ENCODE measurements around the gene PLAA.

PLAA gene

DNA sequence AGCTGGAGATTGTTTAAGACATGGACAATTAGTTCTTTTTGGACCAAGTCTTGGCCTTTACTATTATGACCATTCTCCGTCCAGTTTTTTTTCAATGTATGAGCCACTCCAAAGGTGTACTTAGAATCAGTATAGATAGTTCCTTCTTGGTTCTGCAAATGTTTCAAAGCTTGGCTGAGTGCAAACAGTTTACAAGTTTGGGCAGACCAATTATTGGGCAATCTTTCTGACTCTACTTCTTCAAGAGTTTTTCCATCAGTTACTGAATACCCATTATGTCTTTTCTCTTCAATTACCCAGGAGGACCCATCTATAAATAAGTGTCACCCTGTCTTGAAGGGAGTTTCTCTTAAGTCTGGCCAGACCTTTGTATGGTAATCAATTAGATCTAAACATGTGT is 24.7 kb upstream of the PLAA start:
- TF ChIP-seq, protein P1, sequence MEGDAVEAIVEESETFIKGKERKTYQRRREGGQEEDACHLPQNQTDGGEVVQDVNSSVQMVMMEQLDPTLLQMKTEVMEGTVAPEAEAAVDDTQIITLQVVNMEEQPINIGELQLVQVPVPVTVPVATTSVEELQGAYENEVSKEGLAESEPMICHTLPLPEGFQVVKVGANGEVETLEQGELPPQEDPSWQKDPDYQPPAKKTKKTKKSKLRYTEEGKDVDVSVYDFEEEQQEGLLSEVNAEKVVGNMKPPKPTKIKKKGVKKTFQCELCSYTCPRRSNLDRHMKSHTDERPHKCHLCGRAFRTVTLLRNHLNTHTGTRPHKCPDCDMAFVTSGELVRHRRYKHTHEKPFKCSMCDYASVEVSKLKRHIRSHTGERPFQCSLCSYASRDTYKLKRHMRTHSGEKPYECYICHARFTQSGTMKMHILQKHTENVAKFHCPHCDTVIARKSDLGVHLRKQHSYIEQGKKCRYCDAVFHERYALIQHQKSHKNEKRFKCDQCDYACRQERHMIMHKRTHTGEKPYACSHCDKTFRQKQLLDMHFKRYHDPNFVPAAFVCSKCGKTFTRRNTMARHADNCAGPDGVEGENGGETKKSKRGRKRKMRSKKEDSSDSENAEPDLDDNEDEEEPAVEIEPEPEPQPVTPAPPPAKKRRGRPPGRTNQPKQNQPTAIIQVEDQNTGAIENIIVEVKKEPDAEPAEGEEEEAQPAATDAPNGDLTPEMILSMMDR (conservative IDR thresholded peaks at IDR 0.05; ENCODE audit: low read depth, low read length): no peak
- H3K4me3 ChIP-seq (ENCODE audit: low read length): no peak overlapping the region
- no peak for DNase-seq (ENCODE audit: low read depth)

- TF ChIP-seq, protein P1 (conservative IDR thresholded peaks at IDR 0.05; ENCODE audit: low read depth, low read length): no peak
- no peak for DNase-seq (ENCODE audit: low read depth)
- peak overlapping the region; percentile 75 for H3K4me3 ChIP-seq (ENCODE audit: low read length)
Measured at GRCh38 chr9:26956860-26957233, 9.8 kb upstream of the PLAA start.

DNA sequence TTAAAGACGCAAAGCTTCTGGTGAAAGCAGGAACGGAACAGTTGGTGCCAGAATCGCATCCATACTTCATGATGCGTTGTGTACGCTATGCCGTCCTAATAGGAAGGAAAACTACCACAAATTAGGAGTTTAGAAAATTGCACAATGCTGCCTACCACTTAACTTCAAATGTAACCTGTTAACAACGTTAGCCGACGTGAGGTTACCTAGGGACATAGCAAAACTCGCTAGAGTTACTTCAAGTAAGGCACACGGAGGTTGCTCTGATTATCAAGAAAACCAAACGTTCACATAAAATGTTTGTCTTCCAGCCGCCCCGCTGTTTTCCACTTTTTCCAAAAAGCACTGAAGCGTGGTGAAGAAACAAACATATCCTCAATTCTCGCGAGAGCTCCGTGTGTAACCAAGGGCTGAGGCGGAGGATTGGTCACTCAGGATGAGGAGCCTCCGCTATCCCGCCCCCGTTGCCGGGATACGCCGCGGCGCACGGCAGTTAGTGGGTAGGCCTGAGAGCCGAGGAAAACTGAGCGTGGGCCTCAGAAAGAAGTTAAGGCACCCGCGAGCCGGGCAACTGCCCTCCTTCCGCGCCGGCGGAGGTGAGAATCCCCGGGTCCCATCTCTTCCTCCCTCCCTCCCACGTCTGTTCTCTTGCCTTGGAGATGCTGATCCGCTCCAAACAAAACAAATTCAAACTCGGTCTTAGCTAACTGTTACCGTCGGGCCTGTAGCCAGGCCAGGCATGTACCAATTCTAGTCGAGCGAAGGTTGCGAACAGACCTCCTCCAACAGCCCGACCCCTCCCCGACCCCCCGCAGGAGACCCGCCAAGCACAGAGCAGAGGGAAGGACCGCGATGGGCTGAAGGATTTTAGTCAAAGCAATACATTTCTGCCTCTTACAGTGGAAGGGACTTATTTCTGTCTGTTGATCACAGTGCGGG is 9.1 kb upstream of the PLAA start, which contains the start of gene IFT74:
IFT74 (plus strand) TSS at position 492 of the 939 bp plus-strand sequence. CDS start 5,556 bp downstream, outside the sequence.
- TF ChIP-seq, protein P1 (conservative IDR thresholded peaks at IDR 0.05; ENCODE audit: low read depth, low read length): no peak

DNA sequence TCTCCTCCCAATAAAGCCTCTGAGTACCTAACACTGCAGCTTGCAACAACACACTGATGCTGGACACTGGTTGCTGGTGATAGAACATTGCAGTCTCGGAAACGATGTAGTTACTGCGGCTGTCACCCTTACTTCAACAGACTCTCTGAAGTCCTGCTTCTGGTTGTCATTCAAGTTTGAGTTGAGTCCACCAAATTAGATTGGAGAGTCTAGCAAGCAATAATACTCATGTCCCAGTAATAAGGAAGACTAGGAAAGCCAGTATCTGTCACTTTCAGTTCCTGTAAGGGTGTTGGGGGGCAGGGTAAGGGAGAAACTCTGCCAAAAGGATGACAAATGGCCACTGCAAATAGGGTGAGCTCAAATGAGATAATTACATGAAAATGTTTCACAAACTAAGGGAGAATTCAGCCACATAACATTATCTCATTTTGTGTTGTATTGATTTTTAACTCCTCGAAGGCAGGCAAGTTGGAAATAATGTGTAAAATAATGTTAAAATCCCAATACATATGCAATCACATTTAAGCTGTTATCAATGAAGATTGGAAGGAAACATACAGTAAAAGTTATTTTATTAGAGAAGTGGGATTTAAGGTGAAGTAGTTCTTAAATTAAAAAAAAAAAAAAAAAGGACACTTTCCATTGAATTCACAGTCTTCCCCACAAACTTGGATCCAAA is 8.3 kb upstream of the PLAA start:
- DNase-seq (ENCODE audit: low read depth): no peak
- TF ChIP-seq, protein P1 (conservative IDR thresholded peaks at IDR 0.05; ENCODE audit: low read depth, low read length): no peak
- peak overlapping the region; percentile 75 for H3K4me3 ChIP-seq (ENCODE audit: low read length)

More for the DNA sequence above, 9.1 kb upstream of the PLAA start, which contains the start of gene IFT74:
- DNase-seq (ENCODE audit: low read depth): peak; percentile 94
- H3K4me3 ChIP-seq (ENCODE audit: low read length): peak within 1 kb of the TSS; percentile 75

GRCh38 chr9:26954050-26954508 is 7.0 kb upstream of the PLAA start:
- H3K4me3 ChIP-seq (ENCODE audit: low read length): no peak overlapping the region
- TF ChIP-seq, protein P1 (conservative IDR thresholded peaks at IDR 0.05; ENCODE audit: low read depth, low read length): no peak
- DNase-seq (ENCODE audit: low read depth): no peak

DNA sequence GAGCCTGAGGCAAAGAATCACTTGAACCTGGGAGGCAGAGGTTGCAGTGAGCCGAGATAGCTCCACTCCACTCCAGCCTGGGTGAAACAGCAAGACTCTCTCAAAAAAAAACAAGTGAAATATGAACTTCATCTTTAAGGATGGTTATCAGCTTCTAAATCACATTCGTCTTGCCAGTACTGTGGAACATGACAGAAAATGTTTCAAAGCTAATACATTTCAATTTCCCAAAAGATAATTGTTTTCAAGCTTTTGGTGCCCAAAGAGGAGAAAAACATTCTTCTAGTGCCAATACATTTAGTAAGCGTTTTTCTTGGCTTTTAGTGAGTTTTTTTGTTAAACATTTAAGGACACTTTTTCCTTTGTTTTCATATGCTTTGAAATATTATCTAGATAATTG is 4.8 kb upstream of the PLAA start:
- H3K4me3 ChIP-seq (ENCODE audit: low read length): no peak overlapping the region
- no peak for DNase-seq (ENCODE audit: low read depth)
- TF ChIP-seq, protein P1 (conservative IDR thresholded peaks at IDR 0.05; ENCODE audit: low read depth, low read length): no peak
